Airway epithelial cell (primary cell): ENCODE measurements around the gene CCDC85C. TPM values are rescaled to one million over a fixed set of nuclear protein-coding genes. Genes with fewer than 3 reads are reported as not detected.

Source experiments
- total RNA-seq: library from RNA; depleted of rRNA; stranded (reverse); fragments of >200 nt; gene quantifications from 2 replicates; pipeline ENCODE4 v1.2.3, GENCODE V29; 2015

CCDC85C gene
- total RNA-seq, result 28.5 and 42.3 TPM in 2 replicates

GRCh38 chr14:99603471-99604277, at the start of gene CCDC85C:
CCDC85C (minus strand) TSS chr14:99604207; CDS start chr14:99603959, 248 bp downstream.

GRCh38 chr14:99644723-99645544, 40.9 kb upstream of the CCDC85C start, which contains the start of gene HHIPL1:
HHIPL1 (plus strand) TSS chr14:99645129; CDS start chr14:99645208, 79 bp downstream.

GRCh38 chr14:99480917-99481744, 122.9 kb downstream of the CCDC85C start, which contains the start of gene CCNK:
CCNK (plus strand) TSS chr14:99481409; CDS start chr14:99492678, 11,269 bp downstream.

GRCh38 chr14:99479906-99480869, 123.8 kb downstream of the CCDC85C start, which contains the start of gene SETD3:
SETD3 (minus strand) TSS chr14:99480859; CDS start chr14:99465805, 15,054 bp downstream.

Other genes starting within 250 kb of the CCDC85C start
- 37.1 and 44.3 TPM in 2 replicates for gene SETD3, start 123.3 kb downstream of the CCDC85C start, total RNA-seq
- gene CCNK, start 122.8 kb downstream of the CCDC85C start, total RNA-seq, result 7.5 and 16.9 TPM in 2 replicates
- gene HHIPL1, start 40.9 kb upstream of the CCDC85C start, total RNA-seq, result 0.37 and 0.42 TPM in 2 replicates
- gene CYP46A1, start 80.1 kb upstream of the CCDC85C start, total RNA-seq, result not detected in 2 replicates
- gene EML1, start 189.2 kb upstream of the CCDC85C start, total RNA-seq, result 2.0 and 7.9 TPM in 2 replicates